Hematopoietic multipotent progenitor cell treated with erythropoietin and hydrocortisone succinate and interleukin-3 and kit ligand, for 4 days (in vitro differentiated cells): ENCODE results near the gene GINS2.

Source experiments
- DNase-seq: peaks from one replicate; pipeline ENCODE4 v3.0.0-alpha.2; 2015

GINS2 gene

DNA sequence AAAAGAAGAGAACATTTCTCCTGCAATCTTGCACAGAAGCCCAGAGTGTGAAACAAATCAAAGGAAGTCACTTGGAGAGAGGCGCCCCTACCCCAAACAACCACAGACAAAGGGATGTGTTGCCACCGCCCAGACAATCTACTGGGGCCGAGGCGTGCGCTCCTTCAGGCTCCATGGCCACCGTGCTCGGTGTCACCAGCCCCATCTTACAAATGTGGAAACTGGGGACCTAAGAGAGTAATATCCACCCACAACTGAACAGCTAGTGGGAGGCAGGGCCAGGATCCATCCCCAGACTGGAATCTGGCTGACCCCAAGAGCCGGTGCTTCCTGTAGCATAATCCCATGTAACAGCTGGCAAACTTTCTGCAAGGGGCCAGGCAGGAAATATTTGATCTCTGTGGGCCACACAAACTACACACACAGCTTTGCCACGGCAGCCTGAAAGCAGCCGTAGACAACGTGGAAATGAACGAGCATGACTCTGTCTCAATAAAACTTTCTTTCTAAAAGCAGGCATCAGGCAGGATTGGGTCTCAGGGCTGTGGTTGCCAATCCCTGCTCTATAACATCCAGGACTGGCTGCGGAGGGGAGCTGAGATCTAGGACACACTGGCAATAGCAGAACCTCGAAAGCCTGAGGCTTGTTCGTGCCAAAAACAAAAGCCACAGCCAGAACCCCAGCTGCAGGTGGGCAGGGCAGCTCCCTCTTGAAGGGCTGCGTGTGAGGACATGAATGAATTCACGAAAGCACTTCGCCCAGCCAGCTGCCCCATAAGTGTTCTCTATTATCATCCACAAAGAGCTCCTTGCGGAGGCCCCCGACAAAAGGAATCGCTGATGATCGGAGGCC is 26.6 kb upstream of the GINS2 start:
- peak; percentile 53 for DNase-seq

- no peak for DNase-seq
Observed at GRCh38 chr16:85712801-85713200, 24.0 kb upstream of the GINS2 start.

DNA sequence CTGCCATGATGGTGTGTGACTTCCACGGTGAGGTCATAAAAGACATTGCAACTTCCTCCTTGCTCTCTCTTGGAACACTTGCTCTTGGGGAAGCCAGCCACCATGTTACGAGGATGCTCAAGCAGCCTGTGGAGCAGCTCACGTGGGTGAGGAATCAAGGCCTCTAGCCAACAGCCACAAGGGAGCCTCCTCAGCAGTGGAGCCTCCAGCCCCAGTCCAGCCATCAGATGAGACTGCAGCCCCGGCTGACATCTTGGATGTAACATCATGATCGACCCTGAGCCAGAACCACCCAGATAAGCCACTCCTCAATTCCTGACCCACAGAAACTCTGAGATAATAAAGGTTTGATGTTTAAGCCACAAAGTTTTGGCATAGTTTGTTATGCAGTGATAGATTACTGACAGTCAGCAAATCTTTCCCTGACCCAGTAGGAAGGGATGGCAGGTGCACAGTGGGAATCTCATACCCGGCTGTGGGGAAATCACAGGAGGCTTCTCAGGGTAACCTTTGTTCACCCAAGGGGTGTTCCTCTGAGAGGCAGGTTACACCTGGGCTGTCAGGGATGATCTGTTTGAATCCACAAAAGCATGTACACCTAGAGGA is 23.3 kb upstream of the GINS2 start:
- DNase-seq = no peak

GRCh38 chr16:85710732-85711131 is 22.0 kb upstream of the GINS2 start:
- no peak for DNase-seq

DNA sequence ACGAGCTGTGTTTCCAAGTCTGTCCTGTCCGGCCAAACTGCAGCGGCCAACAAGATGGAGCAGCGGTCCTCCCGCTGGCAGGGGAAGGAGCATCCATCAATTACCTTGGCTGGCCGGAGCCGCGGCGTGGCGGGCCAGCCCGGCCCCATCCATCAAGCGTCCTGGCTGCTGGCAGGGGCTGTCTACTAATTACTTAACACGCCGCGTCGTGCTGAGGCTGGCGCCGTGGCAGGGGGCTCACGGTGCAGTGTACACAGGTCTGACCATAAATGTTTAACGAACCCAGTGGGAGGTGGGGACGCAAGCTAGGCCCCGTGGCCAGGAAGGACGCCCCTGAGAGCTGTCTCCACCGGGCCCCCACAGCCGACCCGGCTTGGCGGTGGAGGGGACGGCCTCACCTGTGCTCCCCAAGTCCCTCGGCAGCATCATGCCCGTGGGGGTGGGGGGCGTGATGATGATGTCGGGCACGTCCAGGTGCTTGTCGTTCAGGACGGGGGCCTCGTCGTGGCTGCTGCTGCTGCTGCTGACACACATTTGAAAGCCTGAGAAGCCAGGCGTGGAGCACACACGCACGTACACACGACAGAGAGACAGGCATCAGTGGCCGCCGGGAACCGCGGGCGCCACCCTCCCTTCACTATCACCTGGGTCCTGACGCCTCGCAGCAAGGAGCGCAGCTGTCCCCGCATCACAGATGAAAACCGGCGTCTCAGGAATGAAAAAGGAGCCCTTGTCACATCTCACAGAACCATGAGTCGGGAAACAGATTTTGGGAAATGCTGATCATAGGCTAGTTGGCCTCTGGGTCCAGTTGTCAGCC is 21.2 kb upstream of the GINS2 start:
- DNase-seq = no peak

DNA sequence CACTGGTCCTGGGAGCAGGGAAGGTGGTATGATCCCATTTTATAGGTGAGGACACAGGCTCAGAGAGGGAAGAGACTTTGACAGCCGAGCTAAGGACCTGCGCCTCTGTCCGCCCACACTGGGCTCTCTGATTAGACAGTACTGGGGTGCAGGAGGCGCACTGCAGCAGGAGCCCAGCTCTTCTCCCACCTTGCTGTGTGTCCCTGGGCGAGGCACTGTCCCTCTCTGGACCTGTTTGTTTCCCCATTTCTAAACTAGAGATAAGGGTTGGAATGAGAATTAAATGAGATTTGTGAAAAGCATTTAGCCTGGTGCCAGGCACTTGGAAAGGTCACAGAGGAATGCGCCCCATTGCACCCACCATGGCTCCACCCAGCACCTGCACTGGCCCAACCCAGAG is 19.6 kb upstream of the GINS2 start:
- DNase-seq = no peak

DNA sequence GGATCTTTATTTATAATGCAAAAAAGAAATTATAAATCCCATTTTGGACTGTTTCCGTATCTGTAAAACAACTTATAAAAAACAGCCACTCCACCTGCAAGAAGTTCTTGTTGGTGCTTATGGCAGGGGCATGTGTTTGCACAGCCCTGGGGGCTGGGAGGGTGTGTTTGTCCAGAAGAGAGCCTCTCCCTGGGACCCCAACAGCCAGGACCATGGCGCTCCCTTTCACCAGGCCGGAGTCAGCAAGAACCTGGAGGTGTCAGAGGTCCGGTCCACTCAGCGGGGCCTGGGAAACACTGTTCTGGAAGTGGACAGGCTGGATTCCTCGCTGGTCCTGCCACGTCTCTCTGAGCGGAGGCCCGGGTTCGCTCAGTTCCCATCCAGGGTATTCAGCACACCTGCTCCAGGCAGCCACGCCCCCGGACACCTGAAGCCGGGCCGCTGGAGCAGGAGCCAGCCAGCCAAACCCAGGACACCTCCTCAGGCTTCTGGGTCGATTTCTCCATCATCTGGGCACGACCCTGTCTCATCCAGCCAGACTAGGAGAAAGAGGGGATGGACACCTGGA is 18.9 kb upstream of the GINS2 start:
- no peak for DNase-seq

- no peak for DNase-seq
Observed at GRCh38 chr16:85706449-85707034, 17.8 kb upstream of the GINS2 start.

- no peak for DNase-seq
Observed at GRCh38 chr16:85704900-85705846, 16.4 kb upstream of the GINS2 start.

- DNase-seq = no peak
Observed at GRCh38 chr16:85704011-85704410, 15.3 kb upstream of the GINS2 start.

DNA sequence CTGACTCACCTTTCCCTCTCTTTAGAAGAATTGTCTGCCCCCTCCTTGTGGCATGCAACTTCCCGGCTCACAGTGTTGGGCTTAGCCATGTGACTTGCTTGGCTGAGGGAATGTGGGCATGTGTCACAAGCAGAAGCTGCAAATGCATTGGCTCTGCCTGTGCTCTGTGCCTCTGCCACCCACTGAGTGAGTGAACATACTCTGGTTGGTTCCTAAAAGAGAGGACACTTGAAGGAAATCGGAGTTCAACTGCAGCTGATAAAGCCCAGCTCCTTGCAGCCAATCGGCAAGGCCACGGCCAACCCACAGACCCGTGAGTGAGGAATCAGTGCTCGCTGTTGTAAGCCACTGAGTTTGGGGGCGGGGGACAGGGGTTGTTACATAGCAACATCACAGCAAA is 10.9 kb upstream of the GINS2 start:
- peak; percentile 28 for DNase-seq

DNA sequence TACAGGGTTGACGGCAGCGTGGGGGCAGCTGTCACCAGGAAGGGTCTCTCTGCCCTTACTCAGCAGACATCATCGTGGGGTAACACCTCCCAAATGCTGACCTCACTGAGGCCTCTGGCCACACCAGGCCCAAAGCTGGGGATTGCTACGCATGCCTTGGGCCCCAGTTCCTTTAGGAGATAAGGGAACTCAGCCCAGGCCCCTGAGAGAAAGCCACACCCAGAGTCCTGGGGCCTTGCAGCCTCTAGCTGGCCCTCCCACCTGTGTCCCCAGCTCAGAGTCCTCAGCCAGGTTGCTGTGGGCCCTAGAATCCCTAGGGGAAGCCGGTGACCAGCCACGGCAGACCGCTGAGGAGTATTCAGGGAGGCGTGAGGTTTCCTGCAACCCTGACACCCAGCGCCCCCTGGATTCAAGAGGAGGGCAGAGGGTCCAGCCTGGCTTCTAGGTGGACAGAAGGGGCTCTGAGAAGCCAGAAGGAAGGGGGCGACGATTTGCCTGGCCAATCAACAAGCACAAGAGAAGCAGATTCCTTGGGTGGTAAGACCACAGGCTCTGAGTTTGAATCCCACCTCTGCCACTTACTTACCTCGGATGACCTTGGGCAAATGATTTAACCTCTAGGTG is 10.3 kb upstream of the GINS2 start:
- peak; percentile 30 for DNase-seq

DNA sequence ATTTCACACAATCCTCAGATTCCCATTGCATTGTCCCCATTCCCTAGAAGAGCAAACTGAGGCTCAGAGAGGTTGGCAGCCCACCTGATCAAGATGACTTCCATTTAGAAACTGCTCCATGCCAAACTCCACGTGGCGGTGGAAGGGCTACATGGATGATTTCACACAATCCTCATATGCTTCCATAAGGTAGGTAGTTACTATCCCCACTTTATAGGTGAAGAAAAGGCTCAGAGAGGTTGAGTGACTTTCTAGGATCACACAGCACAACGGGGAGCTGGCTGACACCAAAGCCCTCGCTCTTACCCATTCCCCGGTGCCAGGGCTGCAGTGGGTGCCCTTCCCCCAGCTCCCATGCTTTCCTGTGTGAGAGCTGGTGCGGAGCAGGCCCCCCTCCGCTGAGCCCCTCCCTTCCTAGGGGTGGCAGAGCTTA is 9.7 kb upstream of the GINS2 start:
- DNase-seq = no peak

- DNase-seq = no peak
Observed at GRCh38 chr16:85697431-85697830, 8.7 kb upstream of the GINS2 start.

GRCh38 chr16:85696781-85697180 is 8.0 kb upstream of the GINS2 start:
- DNase-seq = no peak

DNA sequence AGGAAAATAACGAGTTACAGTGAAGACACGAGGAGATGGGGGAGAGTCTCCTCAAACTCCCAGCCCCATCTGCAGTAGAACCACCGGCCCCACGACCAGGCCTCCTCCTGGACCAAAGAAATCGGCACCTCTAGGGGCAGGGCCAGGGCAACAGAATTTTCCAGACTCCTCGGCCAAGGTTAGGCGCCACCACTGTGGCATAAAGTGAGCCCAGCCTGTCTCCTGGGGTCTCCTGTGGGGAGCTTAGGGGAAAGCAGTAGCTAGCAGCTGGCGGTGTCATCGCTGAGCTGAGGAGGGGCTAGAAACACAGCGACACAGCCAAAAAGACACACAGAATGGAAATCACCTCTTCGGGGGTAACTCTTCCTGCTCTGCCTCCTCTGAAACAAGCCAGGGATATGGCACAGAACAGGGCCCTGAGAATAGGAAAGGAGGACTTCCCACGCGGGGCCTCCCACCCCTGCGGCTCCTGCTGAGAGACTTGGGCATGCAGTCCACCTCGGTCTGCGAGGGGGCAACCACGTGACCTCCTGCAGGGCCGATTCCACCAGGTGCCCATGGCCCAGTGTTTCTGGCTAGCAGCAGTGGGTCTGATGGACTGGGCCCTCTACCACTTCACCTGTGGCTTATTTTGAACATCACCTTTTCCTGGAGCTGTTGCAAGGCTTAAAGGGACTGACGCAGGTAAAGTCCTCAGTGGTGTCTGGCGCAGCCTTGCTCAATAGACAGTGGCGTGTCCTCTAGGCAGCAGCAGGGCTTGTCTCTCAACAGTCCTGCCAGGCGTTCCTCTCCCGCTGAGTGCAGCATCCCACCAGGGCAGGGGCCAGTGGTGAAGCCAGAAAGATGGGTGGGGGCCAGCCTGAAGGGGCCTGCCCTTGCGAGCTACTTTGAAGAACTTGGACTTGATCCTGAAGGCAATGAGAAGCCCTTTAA is 6.7 kb upstream of the GINS2 start:
- no peak for DNase-seq

DNA sequence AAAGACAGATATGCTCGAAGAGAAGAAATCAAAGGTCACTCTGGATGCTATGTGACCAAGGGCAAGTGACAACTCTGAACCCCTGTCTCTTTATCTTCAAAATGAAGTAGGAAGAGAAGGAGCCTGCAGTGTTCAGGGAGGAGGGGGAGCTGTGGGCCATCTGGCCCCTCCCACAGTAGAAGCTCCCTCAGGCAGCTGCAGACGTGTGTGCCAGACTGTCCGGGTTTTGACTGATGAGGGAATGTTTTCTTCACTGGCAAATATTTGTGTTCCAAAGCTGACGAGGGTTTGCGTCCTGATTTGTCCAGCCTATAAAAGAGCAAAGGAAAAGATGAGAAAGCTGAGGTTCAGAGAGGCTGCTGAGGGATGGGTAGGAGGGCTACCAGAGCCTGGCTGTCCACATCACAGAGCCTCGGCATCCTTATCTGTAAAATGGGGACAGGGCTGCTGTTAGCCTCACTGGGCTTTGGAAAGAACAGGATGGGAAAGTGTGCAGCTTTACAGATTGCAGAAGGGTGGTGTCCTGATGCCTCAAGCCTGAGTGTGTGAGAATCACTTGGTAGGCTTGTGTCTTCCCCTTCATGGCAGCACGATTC is 1.8 kb upstream of the GINS2 start:
- no peak for DNase-seq

- DNase-seq = no peak
Observed at GRCh38 chr16:85689950-85690320, 1.2 kb upstream of the GINS2 start.

DNA sequence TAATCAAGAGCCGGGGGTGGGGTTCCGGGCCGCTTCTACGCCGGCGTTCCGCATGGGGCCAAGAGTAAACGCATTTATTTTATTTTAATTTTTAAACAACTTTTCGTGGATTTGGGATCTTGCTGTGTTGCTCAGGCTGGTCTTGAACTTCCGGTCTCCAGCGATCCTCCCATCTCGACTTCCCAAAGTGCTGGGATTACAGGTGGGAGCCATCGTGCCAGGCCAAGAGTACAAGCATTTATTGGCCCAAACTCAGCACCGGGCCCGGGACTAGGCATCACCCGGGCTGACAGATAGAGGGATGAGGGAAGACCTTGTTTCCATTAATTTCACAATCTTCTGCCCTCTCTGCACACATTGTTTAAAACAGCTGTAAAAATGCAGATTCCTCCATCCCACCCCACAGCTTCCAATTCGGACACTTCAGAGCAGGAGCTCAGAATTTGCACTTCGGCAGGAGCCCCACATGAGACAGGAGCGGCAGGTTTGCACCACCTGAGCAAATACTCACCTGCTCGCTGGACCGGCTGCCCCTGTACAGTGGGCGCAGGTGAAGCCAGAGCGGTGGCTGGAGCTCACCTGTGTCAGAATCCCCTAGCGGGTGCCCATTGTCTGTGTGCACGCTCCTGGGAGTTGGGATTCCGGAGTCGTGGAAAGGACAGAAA is 663 bp upstream of the GINS2 start:
- DNase-seq = no peak
